ENCODE results near the gene AP5Z1. TPM values are rescaled to one million over a fixed set of nuclear protein-coding genes. Genes with fewer than 3 reads are reported as not detected.
A peak's percentile ranks its signal among the peaks of the same experiment; 100 is the strongest.

Gene AP5Z1
- total RNA-seq, 2 donors from 2014 or later: 20.2 to 23.4 TPM

GRCh38 chr7:4818000-4818794 lies 42.8 kb downstream of the AP5Z1 start:
- Histone ChIP-seq H3K9me3 (no peaks in the 10 kb centered on the region), H3K27me3 (no peaks in the 10 kb centered on the region), H3K36me3 (replicated peaks in 1 of 2; ENCODE audit: insufficient read depth in 1 of 2, low read depth in 2 of 2) (no peaks in the 10 kb centered on the region), H3K27ac (no peak overlapping the region), H3K4me1 (no peaks in the 10 kb centered on the region), H3K4me3 (no peak overlapping the region)
- no peak for ATAC-seq
- TF ChIP-seq CTCF (IDR thresholded peaks at IDR 0.05) (no peak), POLR2A (IDR thresholded peaks at IDR 0.05) (no peak)
- DNase-seq: no peak
- 85 to 100% methylated on average over 1 to 29 of the region's 32 CpGs for WGBS, 2 donors
- intact Hi-C loops (cut with DNase I): no loop called here

DNA sequence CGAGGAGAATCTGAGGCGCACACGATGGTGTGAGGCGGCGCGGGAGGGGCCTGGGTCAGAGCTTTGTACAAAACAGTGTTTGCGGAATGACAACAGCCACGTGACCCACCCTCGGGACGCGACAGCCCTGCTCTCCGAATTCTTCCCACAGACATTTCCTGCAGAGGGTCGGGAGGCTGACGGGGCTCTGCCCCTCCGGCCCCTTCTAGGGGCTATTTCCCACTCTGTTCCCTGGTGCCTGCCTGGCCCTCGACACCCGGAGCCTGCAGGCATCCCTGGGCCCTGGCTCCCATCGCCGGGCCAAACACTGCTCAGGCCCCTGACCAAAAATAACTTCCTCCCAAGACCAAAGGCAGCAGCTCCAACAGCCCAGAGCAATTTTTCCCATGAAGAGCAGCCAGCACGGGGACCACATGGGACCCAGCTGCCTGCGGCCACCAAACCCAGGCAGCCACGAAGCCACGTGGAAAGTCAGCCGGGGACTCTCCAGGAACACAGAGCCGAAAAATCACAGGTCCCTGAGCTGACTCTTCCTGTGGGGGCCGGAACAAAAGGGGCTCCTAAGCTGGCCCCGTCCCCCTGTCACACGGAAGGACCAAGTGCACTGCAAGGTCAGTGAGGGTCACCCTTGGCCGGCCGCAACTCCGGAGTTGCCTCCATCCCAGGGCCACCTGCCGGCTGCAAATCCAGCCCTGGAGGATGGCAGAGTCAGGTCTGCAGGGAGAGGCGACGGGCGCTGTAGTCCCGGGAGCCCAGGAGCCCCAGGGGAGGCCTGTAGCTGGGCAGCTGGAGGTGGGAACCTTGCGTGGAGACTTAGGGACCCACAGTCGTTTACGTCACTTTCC lies 44.4 kb downstream of the AP5Z1 start:
- TF ChIP-seq POLR2A (IDR thresholded peaks at IDR 0.05) (no peak), CTCF (IDR thresholded peaks at IDR 0.05) (no peak)
- ATAC-seq (peak; percentile 17), DNase-seq (no peak)
- H3K27me3 ChIP-seq: no peaks in the 10 kb centered on the region
- intact Hi-C loops (cut with DNase I): no loop called here
- no peaks in the 10 kb centered on the region for H3K9me3 ChIP-seq
- 72 to 84% methylated on average over 18 to 38 of the region's 39 CpGs for WGBS, 2 donors
- no peak overlapping the region for H3K4me3 ChIP-seq
- H3K36me3 ChIP-seq (replicated peaks in 1 of 2; ENCODE audit: insufficient read depth in 1 of 2, low read depth in 2 of 2): no peaks in the 10 kb centered on the region
- H3K27ac ChIP-seq: no peak overlapping the region
- H3K4me1 ChIP-seq: no peaks in the 10 kb centered on the region

DNA sequence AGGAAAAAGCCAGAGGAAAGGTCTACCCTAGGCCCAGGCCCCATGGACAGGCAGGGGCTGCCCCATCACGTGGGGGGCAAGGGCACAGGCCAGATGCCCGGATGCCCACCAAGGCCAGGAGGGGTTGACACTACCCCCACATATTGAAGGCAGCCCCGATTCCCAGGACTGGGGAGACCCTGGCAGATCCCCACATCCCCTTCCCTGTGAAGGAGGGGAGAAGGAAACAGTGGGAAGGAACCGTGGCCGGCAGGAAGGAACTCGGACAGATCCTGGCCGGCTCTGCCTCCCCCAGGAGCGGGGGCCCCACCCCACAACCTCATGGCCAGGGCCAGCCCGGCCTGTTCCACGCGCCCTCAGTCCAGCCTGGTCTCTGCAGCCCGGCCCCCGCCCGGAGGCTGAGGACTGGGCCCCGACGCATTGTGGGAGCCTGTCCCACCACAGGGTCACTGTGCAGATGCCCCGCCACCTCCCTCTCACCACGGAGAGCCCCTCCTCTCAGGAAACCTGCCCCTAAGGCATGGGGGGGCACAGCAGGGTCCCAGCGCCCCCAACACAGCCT lies 45.1 kb downstream of the AP5Z1 start:
- no peak overlapping the region for H3K4me3 ChIP-seq
- DNase-seq: no peak
- no peaks in the 10 kb centered on the region for H3K27me3 ChIP-seq
- H3K36me3 ChIP-seq (replicated peaks in 1 of 2; ENCODE audit: insufficient read depth in 1 of 2, low read depth in 2 of 2): no peaks in the 10 kb centered on the region
- ATAC-seq: no peak
- 74% methylated on average over 16 of the region's 19 CpGs; no CpG with 5 or more reads in 1 of the 2 donors for WGBS, 2 donors
- H3K9me3 ChIP-seq: no peaks in the 10 kb centered on the region
- intact Hi-C loops (cut with DNase I): no loop called here
- TF ChIP-seq CTCF (IDR thresholded peaks at IDR 0.05): no peak
- TF ChIP-seq POLR2A (IDR thresholded peaks at IDR 0.05): no peak
- no peak overlapping the region for H3K27ac ChIP-seq
- no peaks in the 10 kb centered on the region for H3K4me1 ChIP-seq

- no peaks in the 10 kb centered on the region for H3K9me3 ChIP-seq
- intact Hi-C loops (cut with DNase I): no loop called here
- WGBS, 2 donors: 76 to 82% methylated on average over 5 to 18 of the region's 20 CpGs
- H3K4me3 ChIP-seq: no peak overlapping the region
- no peak for TF ChIP-seq CTCF (IDR thresholded peaks at IDR 0.05)
- TF ChIP-seq POLR2A (IDR thresholded peaks at IDR 0.05): no peak
- H3K36me3 ChIP-seq (replicated peaks in 1 of 2; ENCODE audit: insufficient read depth in 1 of 2, low read depth in 2 of 2): no peaks in the 10 kb centered on the region
- no peak overlapping the region for H3K27ac ChIP-seq
- DNase-seq: no peak
- no peak for ATAC-seq
- no peaks in the 10 kb centered on the region for H3K27me3 ChIP-seq
- H3K4me1 ChIP-seq: no peaks in the 10 kb centered on the region
These were observed 45.6 kb downstream of the AP5Z1 start for GRCh38 chr7:4820967-4821471.

Data from body of pancreas (tissue), 4 donors.